Fibroblast of skin of abdomen (primary cell): Measurements from ENCODE around the gene GARIN5B.

Source experiments
- DNase-seq: peaks from one replicate; pipeline ENCODE4 v3.0.0-alpha.2; 2013

GARIN5B gene

DNA sequence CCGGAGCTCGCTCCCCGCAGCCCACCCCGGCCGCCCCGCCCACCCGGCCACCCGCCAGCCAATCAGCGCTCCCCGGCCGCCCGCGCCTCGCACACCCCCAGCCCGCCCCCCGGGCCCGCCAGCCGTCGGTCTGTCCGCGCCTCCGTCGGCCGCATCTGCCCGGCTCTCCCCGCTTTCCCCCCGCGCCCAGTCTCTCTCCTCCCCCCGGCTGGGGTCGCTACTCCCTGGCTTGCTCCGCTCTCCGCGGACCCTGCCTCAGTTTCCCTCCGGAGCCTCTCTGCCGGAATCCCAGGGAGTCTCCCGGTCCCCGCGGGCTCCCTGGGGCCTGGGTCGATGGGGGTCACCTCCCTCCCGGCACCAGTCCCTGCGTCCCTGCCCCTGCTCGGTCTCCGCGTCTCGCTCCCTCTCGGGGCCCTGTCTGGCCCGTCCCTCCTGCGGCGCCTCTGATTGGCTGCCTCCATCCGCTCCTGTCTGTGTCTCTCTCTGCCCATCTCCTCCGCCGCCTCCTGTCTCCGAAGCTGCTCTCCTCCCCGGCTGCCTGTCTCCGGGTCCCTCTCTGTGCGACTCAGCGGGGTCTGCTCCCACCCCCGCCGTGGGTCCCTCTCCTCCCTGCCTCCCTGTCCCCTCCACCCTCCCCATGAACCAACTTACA is 6.7 kb upstream of the GARIN5B start:
- DNase-seq: peak; percentile 83

DNA sequence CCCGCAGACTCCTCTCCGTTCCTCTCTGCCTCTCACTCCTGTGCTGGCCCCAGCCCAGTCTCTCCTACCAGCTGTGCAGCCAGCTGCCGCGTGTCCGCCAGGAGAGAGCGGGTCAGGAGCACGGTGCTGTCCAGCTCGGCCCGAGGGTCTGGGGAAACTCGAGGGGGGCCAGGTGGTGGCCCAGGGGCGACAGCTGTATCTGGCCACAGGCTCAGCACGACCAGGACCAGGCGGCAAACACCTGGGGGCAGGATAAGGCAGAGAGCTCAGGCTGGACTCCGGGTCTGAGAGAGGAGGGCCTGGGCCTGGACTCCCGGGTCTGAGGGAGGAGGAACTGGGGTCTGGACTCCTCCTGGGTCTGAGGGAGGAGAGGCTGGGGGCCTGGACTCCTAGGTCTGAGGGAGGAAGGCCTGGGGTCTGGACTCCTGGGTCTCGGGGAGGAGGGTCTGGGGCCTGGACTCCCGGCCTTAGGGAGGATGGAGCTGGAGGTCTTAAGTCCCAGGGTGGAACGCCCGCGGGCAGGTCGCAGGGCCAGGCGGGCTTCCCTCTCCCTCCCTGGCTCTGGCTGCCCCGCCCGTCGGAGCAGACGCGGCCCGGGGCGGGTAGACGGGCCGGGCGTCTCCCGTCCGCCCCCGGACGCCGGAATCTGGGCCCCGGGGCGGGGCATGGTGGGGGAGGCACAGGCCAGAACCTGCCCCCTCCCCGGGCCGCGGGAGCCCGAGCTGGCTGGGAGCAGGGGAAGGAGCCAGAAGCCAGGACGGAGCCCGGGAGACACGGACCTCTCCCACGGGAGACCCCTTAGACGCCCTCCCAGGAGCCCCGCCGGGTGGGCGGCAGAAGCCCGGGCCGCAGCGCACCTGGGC is 5.9 kb upstream of the GARIN5B start:
- peak; percentile 71 for DNase-seq

DNA sequence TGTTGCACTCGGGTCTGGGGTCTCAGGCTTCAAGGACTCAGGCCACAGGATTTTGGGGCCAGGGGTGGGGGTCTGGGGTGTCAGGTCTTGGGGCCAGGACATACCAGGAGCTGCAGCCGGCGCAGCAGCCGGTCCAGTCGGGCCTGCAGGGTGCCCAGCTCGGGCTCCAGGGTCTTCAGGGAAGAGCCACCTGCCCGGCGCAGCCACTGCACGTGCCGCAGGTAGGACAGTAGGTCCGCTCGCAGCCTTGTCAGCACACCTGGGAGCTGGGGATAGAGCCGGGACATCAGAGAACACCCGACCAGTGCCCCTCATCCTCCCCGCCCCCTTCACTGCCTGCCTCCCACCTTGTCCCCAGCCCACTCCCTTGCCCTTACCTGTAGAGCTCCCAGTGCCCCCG is 5.0 kb upstream of the GARIN5B start:
- DNase-seq: no peak

DNA sequence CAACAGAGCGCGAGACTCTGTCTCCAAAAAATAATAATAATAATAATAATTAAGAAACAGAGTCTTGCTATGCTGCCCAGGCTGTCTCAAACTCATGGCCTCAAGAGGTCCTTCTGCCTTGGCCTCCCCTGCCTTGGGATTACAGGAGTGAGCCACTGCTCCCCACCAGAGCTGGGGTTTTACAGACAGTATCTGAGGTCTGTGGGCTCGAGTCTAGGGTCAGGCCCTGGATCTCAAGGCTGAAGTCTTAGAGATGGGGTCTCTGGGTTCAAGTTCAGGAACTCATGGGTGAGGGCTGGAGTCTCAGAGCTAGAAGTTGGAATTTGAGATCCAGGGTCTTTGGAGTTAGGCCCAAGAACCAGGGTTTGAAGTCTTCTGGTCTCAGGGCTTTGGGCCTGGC is 3.7 kb upstream of the GARIN5B start:
- no peak for DNase-seq

DNA sequence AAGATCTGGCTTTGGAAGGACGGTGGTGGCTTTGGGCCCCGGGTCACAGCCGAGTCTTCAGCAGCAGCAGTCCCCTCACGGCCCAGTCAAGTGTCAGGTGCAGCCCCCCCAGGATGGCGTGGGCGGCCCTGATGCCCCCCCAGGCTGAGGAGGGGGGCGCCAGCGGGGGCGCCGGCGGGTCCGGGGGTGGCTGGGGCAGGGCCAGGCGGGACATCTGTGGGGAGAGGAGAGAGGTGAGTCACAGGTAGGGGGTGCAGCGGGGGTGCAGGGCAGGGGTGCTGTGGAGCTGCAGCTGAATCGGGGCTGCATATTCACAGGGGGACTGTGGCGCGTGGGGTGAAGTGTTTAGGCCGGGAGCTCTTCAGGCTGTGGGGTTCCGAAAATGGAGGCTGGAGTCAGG is 2.9 kb upstream of the GARIN5B start:
- DNase-seq: no peak

DNA sequence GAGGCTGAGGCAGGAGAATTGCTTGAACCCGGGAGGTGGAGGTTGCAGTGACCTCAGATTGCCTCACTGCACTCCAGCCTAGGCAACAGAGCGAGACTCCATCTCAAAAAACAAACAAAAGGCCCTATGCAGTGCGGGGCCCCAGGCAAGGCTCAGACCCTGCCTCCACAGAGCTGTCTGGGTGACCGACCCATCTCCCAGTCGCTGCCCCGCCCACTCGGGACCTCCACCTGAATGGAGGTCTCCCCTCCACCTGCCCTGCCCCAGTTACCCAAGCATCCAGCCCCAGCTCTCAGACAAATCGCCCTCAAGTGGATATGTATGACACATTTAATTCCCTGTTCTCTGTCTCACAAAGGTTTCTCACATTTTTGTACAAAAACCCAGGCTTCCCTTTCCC is 2.2 kb upstream of the GARIN5B start:
- DNase-seq: no peak

DNA sequence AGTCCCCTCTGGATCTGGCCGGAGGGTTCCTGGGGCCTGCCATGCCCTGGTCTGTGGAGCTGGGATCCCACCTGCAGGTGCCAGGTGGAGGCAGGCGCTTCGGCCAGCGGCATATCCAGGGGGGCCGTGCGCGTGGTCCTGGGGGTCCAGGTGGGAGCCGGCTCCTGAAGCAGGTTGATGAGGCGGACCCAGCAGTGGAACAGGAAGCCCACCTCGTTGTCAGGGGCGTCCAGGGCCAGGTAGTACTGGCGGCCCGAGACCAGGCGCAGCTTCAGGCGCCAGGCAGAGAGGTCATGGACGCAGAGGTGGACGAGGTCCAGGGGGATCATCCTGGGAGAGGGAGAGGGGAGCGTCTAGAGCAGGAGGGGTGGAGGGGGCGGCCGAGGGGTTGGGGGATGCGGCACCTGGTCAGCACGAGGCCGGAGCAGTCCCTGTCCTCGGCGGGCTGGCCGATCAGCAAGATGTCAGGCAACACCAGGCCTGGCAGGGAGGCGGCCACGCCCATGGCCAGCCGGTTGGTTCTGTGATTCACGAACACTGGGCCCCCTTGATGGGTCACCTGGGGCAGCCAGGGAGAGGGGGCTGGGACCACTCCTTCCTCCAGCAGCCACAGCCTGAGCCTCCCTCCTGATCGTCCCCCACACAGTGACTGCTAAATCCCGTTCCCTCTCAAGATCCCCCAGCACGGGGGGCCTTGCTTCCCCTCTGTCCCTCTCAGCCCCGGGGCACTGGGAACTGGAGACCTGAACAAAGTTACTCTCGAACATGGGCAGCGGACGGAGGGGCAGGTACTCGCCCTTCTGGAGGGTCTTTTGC is 678 bp downstream of the GARIN5B start:
- no peak for DNase-seq

DNA sequence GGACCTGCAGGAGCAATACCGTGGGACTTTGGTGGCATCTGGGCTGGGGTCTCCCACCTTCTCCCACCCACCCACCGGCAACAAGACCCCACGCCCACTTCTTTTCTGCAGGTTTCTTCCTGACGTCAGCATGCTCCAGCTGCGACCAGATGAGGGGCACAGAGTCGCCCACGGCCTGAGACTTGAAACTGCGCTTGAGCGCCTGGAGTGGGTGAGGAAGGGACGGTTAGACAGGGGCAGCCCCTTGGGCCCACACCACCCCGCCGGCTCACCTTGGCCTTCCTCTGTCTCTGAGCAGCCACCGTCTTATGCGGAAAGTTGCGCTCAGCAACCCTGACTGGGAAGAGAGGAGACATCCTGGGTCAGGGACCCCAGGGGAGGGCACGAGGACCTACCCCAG is 2.2 kb downstream of the GARIN5B start:
- no peak for DNase-seq

DNA sequence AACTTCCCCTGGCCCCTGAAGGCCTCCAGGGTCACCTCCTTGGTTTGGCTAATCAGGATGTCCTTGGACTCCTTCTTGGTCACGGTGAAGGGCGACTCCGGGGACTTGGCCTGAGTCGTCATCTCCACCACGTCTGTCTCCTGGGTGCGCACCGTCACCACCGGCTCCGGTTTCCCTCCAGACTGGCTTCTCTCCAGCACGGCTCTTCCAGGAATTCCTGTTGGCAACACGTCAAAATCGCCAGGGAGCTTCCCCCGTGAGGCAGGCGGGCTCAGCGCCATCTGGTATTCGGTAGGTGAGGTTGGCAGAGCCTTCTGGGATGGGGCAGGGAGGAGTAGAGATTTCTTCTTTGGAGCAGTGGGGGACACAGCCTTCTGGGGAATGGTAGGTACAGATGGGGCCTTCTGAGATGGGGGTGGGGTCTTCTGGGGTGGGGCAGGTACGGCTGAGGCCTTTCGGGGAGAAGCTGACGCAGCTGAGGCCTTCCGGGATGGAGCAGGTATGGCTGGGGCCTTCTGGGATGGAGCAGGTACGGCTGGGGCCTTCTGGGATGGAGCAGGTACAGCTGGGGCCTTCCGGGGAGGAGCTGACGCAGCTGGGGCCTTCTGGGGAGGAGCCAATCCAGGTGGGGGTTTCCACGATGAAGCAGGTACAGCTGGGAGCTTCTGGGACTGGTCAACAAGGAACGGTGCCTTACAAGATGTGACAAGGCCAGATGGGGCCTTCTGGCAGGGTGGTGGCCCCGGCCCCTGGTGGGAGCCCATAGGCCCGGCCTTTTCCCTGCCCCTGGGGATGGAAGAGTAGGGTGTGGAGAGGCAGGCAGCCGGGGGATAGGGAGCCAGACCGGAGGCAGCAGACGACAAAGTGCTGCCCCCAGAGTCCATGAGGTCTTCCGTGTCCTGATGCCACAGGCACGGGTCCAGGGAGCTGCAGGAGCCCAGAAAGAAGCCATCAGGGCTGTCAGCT is 3.8 kb downstream of the GARIN5B start:
- no peak for DNase-seq

DNA sequence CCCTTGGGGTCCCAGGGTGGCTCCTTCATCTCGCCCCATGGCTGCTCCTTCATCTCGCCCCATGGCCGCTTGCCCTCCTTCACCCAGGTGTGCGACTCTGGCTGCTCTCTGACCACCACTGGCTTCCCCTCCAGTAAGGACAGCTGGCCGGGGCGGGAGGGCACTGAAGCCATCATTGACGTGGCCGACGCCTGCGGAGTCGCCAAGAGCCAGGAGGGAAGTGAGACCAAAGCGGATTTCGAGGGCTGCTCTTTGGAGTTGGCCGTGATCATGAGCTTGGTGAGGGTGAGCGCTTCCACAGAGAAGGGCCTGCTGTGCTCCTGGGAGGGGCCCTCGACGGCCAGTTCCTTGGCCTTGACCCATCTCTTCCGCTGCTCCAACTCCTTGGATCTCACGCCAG is 4.6 kb downstream of the GARIN5B start:
- no peak for DNase-seq

DNA sequence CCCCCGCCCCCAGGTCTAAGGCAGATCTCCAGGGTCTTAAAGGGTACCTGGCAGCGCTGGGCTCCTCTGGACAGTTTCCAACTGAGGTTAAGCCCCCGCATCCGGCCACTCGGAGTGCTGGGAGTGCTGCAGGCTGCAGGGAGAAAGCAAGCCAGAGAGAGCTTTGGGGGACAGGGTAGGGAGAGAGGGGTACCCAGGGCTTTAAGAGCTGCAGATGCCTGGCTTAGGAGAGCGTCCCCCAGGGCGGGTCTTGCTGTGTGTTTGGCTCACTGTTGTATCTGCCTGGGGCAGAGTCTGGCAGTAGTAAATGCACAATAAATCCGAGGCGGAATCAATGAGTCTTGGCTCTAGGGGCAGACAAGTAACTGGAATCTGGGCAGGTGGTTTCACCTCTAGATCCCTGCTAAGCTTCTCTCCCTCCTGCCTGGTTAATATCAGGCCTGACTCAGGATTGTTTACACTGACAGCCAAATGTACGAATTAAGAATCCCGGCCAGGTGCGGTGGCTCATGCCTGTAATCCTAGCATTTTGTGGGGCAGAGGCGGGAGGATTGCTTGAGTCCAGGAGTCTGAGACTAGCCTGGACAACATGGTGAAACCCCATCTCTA is 7.7 kb downstream of the GARIN5B start:
- no peak for DNase-seq

GRCh38 chr19:55354698-55355212 is 8.3 kb downstream of the GARIN5B start, which contains the start of gene COX6B2:
TSS of gene COX6B2 (minus strand) at chr19:55354719. CDS start at chr19:55354521, 198 bp downstream.
- DNase-seq: no peak

DNA sequence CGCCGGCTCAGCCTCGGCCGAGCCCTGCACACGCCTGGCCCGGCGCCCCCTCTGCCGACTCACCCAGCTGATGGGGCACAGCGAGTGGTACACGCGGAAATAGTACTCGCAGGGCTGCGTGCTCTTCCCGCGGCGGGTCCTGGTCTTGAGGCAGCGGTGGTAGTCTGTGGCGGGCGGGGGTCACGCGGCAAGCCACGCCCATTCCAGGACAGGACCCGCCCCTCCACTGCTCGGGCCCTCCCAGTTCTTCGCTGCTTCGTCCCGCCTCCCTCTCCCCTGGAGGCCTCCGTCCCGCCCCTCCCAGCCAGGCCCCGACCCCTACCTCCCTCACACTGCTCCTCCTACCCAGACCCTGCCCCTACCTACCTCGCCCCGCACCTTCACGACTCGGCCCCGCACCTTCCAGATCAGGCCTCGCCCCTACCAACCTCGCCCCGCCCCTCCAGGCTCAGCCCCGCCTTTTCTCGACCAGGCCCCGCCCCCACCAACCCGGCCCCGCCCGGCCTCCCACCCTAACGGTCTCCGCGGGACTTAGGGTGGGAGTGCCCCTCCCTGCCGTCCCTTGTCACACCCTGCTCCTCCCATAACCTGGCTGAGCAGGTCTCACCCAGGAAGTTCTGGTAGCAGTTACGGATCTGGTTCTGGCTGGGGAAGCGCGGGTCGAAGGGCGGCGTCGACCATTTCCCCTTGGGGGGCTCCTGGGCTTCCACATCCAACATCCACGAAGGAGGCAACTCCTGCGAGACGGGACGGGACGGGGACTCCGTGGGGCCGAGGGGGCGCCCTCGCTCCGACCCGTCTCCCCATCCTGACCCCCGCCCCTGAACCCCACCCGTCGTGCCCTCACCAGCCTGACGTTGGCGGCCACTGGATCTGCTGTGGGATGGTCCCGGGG is 9.0 kb downstream of the GARIN5B start:
- DNase-seq: peak; percentile 50

- DNase-seq: no peak
Measured at GRCh38 chr19:55353356-55353802, 9.7 kb downstream of the GARIN5B start.

DNA sequence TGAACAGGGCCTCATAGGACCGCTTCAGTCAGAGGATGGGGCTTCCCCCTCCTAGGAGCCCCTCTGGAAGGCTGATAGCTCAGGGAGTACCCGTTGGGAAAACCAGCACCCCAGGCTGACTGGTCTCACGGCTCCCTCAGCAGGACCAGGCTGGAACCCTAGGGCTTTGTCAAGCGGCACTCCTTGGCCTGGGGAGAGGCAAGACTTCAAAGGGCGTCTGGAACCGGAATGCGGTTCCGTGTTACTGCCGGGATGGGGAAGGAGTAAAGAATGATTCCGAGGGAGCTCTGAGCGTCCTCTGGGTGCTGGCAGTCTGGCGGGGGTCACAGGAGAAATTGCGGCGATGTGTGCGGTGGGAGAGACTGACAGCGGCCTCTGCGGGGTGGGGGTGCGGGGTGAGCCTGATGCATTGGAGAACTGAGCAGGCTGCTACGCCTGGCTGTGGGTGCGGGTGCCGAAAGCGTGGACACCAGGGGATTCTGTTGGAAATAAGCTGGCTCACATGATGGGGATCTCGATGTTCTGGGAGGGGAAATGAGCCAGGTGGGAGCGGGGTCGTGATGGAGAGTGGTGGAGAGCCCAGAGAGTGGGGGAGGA is 10.4 kb downstream of the GARIN5B start:
- DNase-seq: no peak

- no peak for DNase-seq
Measured at GRCh38 chr19:55352040-55352439, 11.0 kb downstream of the GARIN5B start.

DNA sequence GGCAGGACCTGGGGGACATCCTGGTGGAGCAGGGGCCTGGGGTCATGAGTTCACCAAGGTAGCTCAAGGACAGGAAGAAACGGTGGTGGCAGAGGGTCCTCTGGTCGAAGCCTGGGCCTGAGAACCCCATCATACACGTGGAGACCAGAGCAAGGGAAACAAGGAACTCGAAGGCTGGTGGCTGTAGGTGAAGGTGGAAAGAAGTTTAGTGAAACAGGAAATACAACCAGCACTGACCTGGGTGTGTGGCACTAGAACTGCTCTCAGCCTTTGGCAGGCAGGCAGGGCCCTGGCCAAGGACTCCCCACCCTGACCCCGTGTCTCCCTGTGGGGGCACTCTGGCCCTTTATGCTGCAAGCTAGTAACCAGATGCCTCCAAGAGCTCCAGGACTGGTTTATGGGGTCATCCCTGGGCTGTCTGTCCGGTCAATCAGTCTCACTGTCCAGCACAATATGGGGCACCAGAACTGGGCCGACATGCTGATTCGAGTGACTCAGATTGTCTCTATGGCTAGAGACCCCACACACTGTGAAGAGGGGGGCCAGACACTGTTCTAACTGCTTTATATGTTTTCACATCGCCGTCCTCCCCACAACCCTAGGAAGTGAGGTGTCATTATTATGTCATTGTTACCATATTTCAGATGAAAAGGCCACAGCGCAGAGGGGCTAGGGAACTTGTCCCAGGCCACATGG is 12.3 kb downstream of the GARIN5B start:
- DNase-seq: no peak

- no peak for DNase-seq
Measured at GRCh38 chr19:55348317-55349034, 14.6 kb downstream of the GARIN5B start.
